Loucy (cell line): ENCODE results near the gene REXO5.

Experiments
- CTCF ChIP-seq: fragments of 200-600 bp; sonication (generic); conservative IDR thresholded peaks from 2 replicates; pipeline ENCODE4 v1.5.1; 2014; ENCODE audit warnings: mild to moderate bottlenecking, antibody characterized with exemption, low read length
- EZH2phosphoT487 ChIP-seq: fragments of 200-600 bp; IDR thresholded peaks from 2 replicates; pipeline ENCODE4 v1.6.1; 2018; ENCODE audit warnings: antibody characterized with exemption, mild to moderate bottlenecking, moderate library complexity, borderline replicate concordance

GRCh38 chr16:20859229-20859628 lies 52.9 kb downstream of the REXO5 start:
- TF ChIP-seq CTCF (no peak), EZH2phosphoT487 (no peak)
